DOHH2 (cell line): ENCODE results near the gene GAB2.

Experiments
- H3F3A ChIP-seq: fragments of 200-600 bp; sonication (generic), shearing (Covaris generic); 2 replicates; pipeline ENCODE4 v1.6.0; 2016; ENCODE audit warnings: antibody characterized with exemption, mild to moderate bottlenecking; ENCODE audit not compliant: control insufficient read depth, insufficient read depth
- H3K27ac ChIP-seq: fragments of 200-600 bp; sonication (generic); 2 replicates; pipeline ENCODE4 v1.5.1; 2014; ENCODE audit warnings: low read depth, mild to moderate bottlenecking, low read length, moderate library complexity
- H3K27me3 ChIP-seq: fragments of 200-600 bp; sonication (generic); 2 replicates; pipeline ENCODE4 v1.6.1; 2014; ENCODE audit warnings: mild to moderate bottlenecking, low read length, mixed read lengths; ENCODE audit not compliant: control insufficient read depth
- H3K36me3 ChIP-seq: fragments of 200-600 bp; sonication (generic); 2 replicates; pipeline ENCODE4 v1.6.1; 2014; ENCODE audit warnings: mild to moderate bottlenecking, low read length, moderate library complexity, mixed read lengths; ENCODE audit not compliant: control insufficient read depth
- H3K4me1 ChIP-seq: fragments of 200-600 bp; sonication (generic); 2 replicates; pipeline ENCODE4 v1.6.1; 2014; ENCODE audit warnings: mild to moderate bottlenecking, low read length, mixed read lengths; ENCODE audit not compliant: control insufficient read depth
- H3K4me2 ChIP-seq: fragments of 200-600 bp; sonication (generic); 2 replicates; pipeline ENCODE4 v1.6.0; 2014; ENCODE audit warnings: mild to moderate bottlenecking, low read length, moderate library complexity
- H3K4me3 ChIP-seq: fragments of 200-600 bp; sonication (generic); 2 replicates; pipeline ENCODE4 v1.5.1; 2014; ENCODE audit warnings: mild to moderate bottlenecking, low read length, mixed read lengths
- H3K79me2 ChIP-seq: fragments of 200-600 bp; sonication (generic); 2 replicates; pipeline ENCODE4 v1.6.1; 2014; ENCODE audit warnings: mild to moderate bottlenecking, low read length, mixed read lengths; ENCODE audit not compliant: control insufficient read depth
- H3K9me2 ChIP-seq: fragments of 200-600 bp; sonication (generic); replicated peaks from 2 replicates; pipeline ENCODE4 v1.6.1; 2014; ENCODE audit warnings: mild to moderate bottlenecking, low read length, mixed read lengths; ENCODE audit not compliant: control insufficient read depth
- H3K9me3 ChIP-seq: fragments of 200-600 bp; sonication (generic); 2 replicates; pipeline ENCODE4 v1.6.1; 2014; ENCODE audit warnings: antibody characterized with exemption, low read length, mixed read lengths; ENCODE audit not compliant: control insufficient read depth, insufficient read depth
- H4K20me1 ChIP-seq: fragments of 200-600 bp; sonication (generic); 2 replicates; pipeline ENCODE4 v1.6.0; 2014; ENCODE audit warnings: low read depth, mild to moderate bottlenecking, antibody characterized with exemption, low read length, moderate library complexity; ENCODE audit not compliant: control insufficient read depth, insufficient read depth
- EZH2phosphoT487 ChIP-seq: fragments of 200-600 bp; sonication (generic); IDR thresholded peaks from 2 replicates; pipeline ENCODE4 v1.6.1; 2017; ENCODE audit warnings: borderline replicate concordance, mild to moderate bottlenecking, antibody characterized with exemption, low read length, moderate library complexity, mixed read lengths
- TF ChIP-seq, protein P1 (sequence below): fragments of 200-600 bp; sonication (generic); IDR thresholded peaks from one replicate; pipeline ENCODE4 v1.5.1; 2014; ENCODE audit warnings: antibody characterized with exemption, mild to moderate bottlenecking, low read depth, low read length; ENCODE audit not compliant: poor library complexity, severe bottlenecking

GAB2 gene

GRCh38 chr11:78398715-78399114, 18.9 kb downstream of the GAB2 start:
- no peaks in the 10 kb centered on the region for H4K20me1 ChIP-seq

DNA sequence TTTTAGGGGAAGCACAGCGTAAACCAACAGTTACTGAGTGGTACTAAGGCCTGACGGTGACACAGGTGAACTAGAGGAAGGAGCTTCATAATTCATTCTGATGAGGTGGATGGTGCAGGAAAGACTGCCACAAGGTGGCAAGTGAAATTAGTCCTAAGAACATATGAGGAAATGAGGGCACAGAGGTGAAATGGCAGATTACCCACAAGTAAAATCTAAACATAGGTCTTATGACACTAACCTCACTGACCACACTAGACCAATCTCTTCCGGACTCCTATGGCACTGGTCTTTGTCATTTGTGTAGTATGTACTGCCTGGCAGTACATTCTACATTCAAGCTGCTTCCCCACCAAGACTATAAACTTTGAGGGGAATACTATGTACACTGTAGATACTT, 20.2 kb downstream of the GAB2 start:
- H3K9me2 ChIP-seq, result no peaks in the 10 kb centered on the region
- no peaks in the 10 kb centered on the region for H4K20me1 ChIP-seq
- no peak overlapping the region for H3K4me2 ChIP-seq
- no peaks in the 10 kb centered on the region for H3K4me1 ChIP-seq
- no peaks in the 10 kb centered on the region for H3F3A ChIP-seq
- H3K36me3 ChIP-seq, result no peaks in the 10 kb centered on the region
- no peak overlapping the region for H3K4me3 ChIP-seq
- no peak overlapping the region for H3K27ac ChIP-seq
- TF ChIP-seq, protein P1, sequence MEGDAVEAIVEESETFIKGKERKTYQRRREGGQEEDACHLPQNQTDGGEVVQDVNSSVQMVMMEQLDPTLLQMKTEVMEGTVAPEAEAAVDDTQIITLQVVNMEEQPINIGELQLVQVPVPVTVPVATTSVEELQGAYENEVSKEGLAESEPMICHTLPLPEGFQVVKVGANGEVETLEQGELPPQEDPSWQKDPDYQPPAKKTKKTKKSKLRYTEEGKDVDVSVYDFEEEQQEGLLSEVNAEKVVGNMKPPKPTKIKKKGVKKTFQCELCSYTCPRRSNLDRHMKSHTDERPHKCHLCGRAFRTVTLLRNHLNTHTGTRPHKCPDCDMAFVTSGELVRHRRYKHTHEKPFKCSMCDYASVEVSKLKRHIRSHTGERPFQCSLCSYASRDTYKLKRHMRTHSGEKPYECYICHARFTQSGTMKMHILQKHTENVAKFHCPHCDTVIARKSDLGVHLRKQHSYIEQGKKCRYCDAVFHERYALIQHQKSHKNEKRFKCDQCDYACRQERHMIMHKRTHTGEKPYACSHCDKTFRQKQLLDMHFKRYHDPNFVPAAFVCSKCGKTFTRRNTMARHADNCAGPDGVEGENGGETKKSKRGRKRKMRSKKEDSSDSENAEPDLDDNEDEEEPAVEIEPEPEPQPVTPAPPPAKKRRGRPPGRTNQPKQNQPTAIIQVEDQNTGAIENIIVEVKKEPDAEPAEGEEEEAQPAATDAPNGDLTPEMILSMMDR, result no peak
- no peak for TF ChIP-seq EZH2phosphoT487
- H3K79me2 ChIP-seq, result no peaks in the 10 kb centered on the region
- H3K9me3 ChIP-seq, result no peaks in the 10 kb centered on the region
- H3K27me3 ChIP-seq, result no peaks in the 10 kb centered on the region; the same call in 1 of the 2 replicates

More at GRCh38 chr11:78398715-78399114, 18.9 kb downstream of the GAB2 start:
- Histone ChIP-seq H3K36me3 (no peaks in the 10 kb centered on the region), H3K79me2 (no peaks in the 10 kb centered on the region), H3K27ac (no peak overlapping the region), H3F3A (no peaks in the 10 kb centered on the region), H3K4me3 (no peak overlapping the region), H3K9me2 (no peaks in the 10 kb centered on the region), H3K4me1 (no peaks in the 10 kb centered on the region), H3K4me2 (no peak overlapping the region), H3K27me3 (no peaks in the 10 kb centered on the region; the same call in 1 of the 2 replicates), H3K9me3 (no peaks in the 10 kb centered on the region)
- TF ChIP-seq EZH2phosphoT487, result no peak
- TF ChIP-seq, protein P1, result no peak

DNA sequence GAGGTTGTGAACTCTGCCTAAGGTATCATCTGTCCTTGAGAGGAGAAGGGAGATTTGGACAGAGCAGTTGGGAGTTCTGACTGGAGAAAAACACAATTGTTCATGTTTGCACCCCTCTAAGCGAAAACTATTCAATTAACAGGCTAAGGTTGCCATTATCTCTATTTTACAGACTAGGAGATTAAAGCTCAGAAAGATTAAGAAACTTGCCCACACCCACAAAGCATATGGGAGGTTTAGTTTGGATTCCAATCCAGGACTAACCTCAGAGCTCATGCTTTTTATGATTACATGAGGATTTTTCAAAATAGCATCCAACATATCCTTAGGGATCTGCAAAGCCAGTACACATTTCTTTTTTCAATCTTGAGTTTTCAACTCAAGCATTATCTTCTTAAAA, 22.0 kb downstream of the GAB2 start:
- Histone ChIP-seq H4K20me1 (no peaks in the 10 kb centered on the region), H3K27me3 (no peaks in the 10 kb centered on the region; the same call in 1 of the 2 replicates)

More for the DNA sequence above, 22.0 kb downstream of the GAB2 start:
- H3K4me1 ChIP-seq, result no peaks in the 10 kb centered on the region
- H3K27ac ChIP-seq, result no peak overlapping the region
- H3K9me3 ChIP-seq, result no peaks in the 10 kb centered on the region
- H3K4me2 ChIP-seq, result no peak overlapping the region
- no peaks in the 10 kb centered on the region for H3K36me3 ChIP-seq
- H3K4me3 ChIP-seq, result no peak overlapping the region
- H3K9me2 ChIP-seq, result no peaks in the 10 kb centered on the region
- TF ChIP-seq EZH2phosphoT487, result no peak
- TF ChIP-seq, protein P1, result no peak
- no peaks in the 10 kb centered on the region for H3K79me2 ChIP-seq
- H3F3A ChIP-seq, result no peaks in the 10 kb centered on the region
